ENCODE data around the gene GGA3.
"Not testable (repeated sequence)": the region's sequence is repeated elsewhere in the genome, so short reads cannot be mapped to it uniquely, and the experiment has no call there.

The GGA3 gene

GRCh38 chr17:75209061-75209460 lies 52.3 kb downstream of the GGA3 start:
- DNase-seq (ENCODE audit: low spot score): no peak

GRCh38 chr17:75208161-75208560 lies 53.2 kb downstream of the GGA3 start:
- no peak for DNase-seq (ENCODE audit: low spot score)

- no peak for DNase-seq (ENCODE audit: low spot score)
Measured at GRCh38 chr17:75207760-75208159, 53.6 kb downstream of the GGA3 start.

- DNase-seq (ENCODE audit: low spot score): not testable (repeated sequence)
Measured at GRCh38 chr17:75207050-75207407, 54.4 kb downstream of the GGA3 start.

GRCh38 chr17:75205793-75206163 lies 55.6 kb downstream of the GGA3 start:
- no peak for DNase-seq (ENCODE audit: low spot score)

- peak; percentile 93 for DNase-seq (ENCODE audit: low spot score)
Measured at GRCh38 chr17:75205037-75205792, 56.2 kb downstream of the GGA3 start, which contains the start of gene NUP85. Gene NUP85, plus strand, starts transcription at chr17:75205679. Its CDS starts 83 bp downstream, at chr17:75205762.

- DNase-seq (ENCODE audit: low spot score): no peak
Measured at GRCh38 chr17:75199886-75200618, 61.4 kb downstream of the GGA3 start.

GRCh38 chr17:75194879-75195278 lies 66.5 kb downstream of the GGA3 start:
- DNase-seq (ENCODE audit: low spot score): no peak

- DNase-seq (ENCODE audit: low spot score): no peak
Measured at GRCh38 chr17:75191584-75191983, 69.8 kb downstream of the GGA3 start.

- DNase-seq (ENCODE audit: low spot score): no peak
Measured at GRCh38 chr17:75188614-75189013, 72.8 kb downstream of the GGA3 start.
